Measurements from ENCODE around the gene GAL3ST1. TPM values are rescaled to one million over a fixed set of nuclear protein-coding genes. Genes with fewer than 3 reads are reported as not detected.

GAL3ST1 gene
- total RNA-seq, 1 experiment from 2014 or later, result not detected

DNA sequence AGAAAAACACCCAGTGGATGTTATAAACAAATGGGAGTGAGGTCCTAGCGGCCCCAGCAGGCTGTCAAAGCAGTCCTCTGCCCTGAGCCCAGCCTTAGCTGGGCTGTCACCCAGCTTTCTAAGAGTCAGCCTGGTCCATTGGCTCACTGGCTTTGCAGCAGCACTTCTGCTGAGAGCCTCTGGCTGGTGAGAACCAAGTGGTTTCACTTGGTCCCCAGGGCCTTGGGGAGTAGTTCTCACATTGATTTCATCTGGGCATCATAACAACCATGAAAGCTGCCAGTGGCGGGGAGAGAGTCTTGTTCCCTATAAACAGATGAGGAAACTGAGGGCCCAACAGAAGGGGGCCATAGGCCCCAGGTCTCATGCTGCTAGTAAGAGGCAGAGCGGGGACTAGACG is 39.3 kb downstream of the GAL3ST1 start:
- no peak for DNase-seq (ENCODE audit: low spot score)

DNA sequence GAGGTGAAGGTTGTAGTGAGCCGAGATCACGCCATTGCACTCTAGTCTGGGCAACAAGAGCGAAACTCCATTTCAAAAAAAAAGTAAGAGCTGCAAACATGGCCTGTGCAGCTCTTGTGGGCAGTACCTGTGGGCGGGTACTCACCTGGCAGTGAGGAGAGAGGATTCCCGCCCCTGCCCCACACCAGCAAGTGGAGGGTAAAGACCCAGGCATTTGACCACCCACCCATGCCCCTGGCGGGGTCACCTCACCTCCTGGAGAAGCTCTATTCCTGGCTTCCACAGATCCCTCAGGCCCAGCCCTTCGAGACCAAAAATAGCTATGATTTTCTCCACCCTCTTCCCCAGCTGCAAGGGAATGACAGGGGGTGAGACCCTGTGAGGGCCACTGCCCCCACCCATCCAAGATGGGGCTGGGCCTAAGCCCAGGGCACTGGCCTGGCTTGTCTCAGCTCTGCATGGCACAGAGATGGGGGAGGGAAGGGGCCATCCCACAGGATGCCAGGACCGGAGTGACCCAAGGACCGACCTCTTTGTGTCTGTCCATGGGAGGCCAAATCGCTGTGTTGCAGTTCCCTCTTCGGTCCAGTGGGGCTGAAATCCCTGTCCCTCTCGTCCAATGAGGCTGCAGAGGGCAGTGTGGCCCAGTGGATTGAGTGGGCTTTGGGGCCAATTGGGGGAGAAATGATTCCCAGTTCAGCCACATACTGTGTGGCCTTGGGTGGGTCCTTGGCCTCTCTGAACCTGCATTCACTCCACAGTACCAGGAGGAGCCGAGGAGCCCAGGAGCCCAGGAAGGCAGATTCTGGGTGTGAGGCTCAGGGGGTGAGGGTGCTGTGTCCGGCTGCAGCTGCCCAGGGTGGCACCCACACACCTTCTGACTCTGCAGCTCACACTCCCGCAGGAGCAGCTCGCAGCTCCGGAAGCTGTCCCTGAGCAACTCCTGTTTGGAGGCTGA is 42.5 kb downstream of the GAL3ST1 start:
- no peak for DNase-seq (ENCODE audit: low spot score)

DNA sequence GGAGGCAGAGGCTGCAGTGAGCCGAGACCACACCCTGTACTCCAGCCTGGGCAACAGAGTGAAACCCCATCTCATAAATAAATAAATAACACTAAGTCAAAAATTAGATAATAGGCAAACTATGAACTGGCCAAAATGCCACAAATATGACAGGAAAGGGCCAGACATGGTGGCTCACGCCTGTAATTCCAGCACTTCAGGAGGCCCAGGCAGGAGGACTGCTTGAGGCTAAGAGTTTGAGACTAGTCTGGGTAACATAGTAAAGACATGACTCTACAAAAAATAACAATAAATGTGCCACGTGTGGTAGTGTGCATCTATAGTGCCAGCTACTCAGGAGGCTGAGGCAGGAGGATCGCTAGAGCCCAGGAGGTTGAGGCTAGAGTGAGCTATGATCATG is 47.8 kb downstream of the GAL3ST1 start:
- no peak for DNase-seq (ENCODE audit: low spot score)

DNA sequence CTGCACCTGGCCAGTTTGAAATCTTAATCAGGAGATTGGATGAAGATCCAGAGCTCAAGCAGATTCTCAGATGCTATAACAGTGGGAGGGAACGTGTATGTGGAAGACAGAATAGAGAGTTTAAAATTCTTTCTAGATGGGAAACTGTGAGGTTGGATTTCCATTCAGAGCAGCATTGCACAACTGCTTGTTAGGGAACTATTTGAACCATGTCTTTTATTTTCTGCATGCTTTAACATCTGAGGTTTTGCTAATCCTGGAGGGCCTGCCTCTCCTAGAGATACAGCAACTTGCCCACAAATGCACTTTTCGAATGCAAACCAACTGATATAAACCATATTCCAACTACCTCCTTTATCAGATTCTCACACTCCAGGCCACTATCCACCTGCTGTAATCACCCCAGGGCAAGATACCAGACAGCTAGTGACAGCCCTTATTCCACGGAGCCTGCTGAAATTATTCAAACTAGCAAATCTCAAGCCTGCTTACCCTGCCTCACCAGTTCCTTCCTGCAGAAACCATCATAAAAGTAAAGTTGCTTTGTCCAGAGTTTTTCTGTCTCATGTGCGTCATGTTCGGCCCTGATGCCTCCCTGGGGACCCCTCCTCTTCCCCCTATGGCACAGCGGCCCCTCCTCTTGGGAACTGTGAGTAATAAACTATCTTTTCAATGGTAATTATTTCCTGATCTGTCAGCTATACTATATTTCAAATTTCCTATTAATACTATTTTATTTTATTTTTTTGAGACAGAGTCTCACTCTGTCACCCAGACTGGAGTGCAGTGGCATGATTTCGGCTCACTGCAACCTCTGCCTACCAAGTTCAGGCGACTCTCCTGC is 50.6 kb downstream of the GAL3ST1 start:
- DNase-seq (ENCODE audit: low spot score), result no peak

DNA sequence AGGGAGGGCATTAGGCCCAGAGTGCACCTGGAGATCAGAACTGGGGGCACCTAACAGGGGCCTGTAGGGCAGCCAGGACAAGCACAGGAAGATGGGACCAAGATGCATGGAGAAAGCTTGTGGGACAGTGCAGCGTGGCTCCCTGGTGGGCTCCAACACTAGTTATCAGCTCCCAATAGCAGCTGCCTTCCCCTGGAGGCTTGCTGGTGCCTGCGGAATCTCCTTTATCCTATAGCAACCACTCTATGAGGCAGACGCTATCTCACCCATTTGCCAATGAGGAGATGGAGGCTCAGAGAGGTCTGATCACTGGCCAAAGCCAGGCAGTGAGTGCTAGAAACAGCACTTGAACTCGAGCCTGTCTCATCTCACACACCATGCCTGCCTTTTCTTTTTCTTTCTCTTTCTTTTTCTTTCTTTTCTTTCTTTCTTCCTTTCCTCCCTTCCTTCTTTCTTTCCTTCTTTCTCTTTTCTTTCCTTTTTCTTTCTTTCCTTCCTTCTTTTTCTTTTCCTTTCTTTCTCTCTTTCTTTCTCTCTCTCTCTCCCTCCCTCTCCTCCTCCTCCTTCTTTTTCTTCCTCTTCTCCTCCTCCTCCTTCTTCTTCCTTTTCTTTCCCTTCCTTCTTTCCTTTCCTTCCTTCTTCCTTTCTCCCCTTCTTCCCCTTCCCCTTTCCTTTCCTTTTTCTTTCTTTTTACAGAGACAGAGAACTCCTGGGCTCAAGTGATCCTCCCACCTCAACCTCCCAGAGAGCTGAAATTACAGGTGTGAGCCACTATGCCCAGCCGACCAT is 52.9 kb downstream of the GAL3ST1 start:
- DNase-seq (ENCODE audit: low spot score), result no peak

DNA sequence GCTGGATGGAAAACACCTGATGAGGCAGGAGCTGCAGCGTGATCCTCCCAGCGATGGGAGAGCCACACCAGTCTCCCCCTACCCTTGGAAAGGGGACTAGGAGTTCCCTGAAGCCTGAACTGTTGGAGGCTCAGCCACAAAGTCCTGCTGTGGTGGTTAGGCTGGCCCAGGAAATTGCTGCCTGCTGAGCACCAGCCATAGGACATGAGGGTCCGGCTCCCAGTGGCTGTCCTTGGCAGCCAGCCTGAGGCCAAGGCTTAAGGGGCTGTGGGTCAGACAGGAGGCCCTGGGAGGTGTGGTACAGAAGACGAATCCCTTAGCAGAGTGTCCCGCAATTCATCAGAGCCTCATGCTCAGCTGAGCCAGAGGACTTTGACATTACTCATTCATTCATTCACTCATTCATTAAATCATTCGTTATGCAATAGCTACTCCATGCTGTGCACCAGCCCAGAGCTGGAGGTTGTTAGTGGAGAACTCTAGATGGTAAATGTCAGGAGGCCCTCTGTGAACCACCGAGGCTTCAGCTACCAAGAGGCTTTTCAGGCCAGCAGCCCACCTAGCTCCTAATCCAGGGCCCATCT is 54.5 kb downstream of the GAL3ST1 start:
- no peak for DNase-seq (ENCODE audit: low spot score)

DNA sequence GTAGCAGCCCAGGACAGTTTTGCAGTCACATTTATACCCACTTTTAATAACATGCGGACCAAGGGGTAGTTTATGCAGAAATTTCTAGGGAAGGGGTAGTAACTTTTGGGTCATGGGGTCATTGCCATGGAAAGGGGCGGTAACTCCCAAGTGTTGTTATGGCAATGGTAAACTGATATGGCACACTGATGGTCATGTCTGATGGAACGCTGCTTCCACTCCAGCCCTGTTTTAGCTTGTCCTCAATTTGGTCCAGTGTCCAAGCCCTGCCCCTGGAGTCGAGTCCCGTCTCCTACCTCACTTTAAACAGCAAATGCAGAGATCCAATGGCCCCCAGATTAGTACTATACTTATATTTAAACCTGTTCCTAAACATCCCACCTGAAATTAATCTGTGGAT is 57.7 kb downstream of the GAL3ST1 start:
- DNase-seq (ENCODE audit: low spot score), result no peak

DNA sequence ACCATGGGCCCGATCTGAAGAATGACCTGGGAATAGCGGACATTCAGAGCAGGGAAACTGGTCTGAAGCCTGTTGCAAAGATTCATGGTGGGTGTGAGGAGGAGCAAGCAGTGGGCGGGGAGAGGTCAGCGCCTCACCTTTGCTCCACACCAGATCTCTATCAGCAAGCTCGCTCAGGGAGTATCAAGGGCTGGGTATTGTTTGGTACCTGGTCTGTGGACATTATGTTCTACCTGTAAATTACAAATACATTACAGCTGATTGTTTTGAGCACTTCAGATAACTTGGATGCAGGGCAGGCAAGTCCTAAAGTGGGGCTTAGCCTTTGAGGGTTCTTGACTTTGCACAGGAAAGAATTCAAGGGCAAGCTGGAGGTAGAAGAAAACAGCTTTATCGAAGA is 58.2 kb downstream of the GAL3ST1 start:
- no peak for DNase-seq (ENCODE audit: low spot score)

DNA sequence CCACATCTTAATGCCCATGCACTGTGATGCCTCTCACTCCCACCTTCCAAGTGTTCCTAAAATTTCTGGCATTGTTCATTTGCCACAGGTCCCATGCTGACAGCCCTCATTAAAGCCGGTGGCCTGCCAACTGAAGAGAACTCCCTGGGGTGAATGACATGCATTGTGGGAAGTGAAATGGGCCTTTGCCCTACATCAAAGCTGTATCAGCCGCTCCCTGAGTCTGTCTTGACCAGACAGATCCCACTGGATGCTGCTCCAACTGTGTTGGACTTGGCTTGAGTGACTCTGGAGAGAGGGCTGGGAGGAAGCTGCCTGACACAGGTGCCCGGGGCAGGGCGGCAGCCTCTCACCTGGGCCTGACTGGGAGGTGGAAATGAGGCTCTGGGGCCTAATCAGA is 60.2 kb downstream of the GAL3ST1 start:
- DNase-seq (ENCODE audit: low spot score), result no peak

DNA sequence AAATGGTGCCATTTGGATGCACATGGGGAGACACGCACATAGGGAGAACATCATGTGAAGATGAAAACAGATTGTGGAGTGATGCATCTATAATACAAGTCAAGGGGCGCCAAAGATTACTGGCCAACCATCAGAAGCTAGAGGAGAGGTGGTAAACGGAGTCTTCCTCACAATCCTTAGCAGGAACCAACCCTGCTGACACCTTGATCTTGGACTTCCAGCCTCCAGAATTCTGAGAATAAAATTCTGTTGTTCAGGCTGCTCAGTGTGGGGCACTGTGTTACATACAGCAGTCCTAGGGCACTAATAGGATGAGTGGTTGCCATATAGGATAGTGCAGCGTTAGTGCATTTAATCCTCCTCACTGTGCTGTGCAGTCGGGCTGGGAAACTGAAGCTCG is 61.0 kb downstream of the GAL3ST1 start:
- no peak for DNase-seq (ENCODE audit: low spot score)

DNA sequence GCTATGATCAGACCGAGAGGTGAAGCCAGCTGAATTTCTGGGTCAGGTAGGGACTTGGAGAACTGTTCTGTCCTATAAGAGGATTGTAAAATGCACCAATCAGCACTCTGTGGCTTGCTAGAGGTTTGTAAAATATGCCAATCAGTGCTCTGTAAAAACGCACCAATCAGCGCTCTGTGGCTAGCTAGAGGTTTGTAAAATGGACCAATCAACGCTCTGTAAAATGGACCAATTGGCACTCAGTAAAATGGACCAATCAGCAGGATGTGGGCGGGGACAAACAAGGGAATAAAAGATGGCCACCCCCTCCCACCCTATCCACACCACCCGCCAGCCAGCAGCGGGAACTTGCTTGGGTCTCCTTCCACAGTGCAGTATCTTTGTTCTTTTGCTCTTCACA is 62.6 kb downstream of the GAL3ST1 start:
- DNase-seq (ENCODE audit: low spot score), result no peak

DNA sequence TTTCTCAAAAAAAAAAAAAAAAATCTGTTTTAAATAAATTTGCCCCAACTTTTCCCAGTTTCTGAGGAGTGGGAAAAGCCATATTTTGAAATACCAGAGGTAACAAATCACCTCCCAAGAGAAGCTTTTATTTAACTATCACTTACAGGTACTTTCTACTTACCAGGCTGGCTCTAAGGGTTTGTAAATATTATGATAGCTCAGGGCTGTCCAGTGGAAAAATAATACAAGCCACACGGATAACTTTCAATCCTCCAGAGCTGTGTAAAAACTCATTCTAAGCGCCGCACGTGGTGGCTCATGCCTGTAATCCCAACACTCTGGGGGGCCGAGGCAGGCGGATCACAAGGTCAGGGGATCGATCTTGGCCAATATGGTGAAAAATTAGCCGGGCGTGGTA is 63.4 kb downstream of the GAL3ST1 start:
- no peak for DNase-seq (ENCODE audit: low spot score)

DNA sequence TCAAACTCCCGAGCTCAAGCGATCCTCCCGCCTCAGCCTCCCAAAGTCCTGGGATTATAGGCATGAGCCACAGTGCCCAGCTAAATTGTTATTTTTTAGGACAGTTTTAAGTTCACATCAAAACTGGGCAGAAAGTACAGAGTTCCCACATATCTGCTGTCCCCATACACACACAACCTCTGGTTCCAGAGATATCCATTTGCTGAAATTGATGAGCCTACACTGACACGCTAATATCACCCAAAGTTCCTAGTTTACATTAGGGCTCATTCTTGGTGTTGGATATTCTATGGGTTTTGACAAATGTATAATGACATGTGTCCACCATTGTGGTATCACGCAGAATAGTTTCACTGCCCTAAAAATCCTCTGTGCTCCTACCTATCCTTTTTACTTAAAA is 66.2 kb downstream of the GAL3ST1 start:
- DNase-seq (ENCODE audit: low spot score), result no peak

DNA sequence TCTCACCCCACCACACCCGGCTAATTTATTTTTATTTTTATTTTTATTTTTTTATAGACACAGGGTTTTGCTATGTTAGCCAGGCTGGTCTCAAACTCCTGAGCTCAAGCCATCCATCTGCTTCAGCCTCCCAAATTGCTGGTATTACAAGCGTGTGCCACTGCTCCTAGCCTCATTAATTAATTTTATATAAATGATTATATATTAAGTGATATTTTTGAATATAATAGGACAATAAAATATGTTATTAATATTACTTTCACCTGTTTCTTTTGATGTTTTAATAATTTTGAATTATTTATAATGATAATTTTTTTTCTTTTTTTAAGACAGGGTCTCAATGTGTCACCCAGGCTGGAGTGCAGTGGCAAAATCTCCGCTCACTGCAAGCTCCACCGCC is 66.8 kb downstream of the GAL3ST1 start:
- no peak for DNase-seq (ENCODE audit: low spot score)

DNA sequence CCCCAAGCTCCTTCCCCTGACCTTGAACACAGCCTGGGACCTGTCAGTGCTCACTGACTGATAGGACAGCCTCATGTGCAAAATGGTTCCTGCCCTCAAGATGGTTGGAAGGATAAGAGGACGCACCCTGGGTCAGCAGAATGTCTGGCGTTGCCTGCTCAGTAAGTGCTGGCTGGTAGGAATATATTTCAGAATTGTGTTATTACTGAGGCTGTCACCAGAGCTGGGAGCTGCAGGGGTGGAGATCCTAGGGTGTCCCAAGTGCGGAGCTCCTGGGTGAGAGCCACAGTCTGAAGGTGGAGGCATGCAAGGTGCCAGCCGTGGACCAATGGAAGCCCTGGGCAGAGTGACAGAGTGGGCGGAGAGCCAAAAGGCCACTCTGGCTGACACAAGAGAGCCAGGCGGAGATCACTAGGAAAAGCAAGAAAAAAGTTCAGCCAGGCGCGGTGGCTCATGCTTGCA is 67.9 kb downstream of the GAL3ST1 start:
- DNase-seq (ENCODE audit: low spot score), result no peak

Other genes with a start within 250 kb of the GAL3ST1 start
- gene TBC1D10A, start 247.7 kb downstream of the GAL3ST1 start, total RNA-seq (2014; rRNA removed; shearing (Covaris generic)), result 12.1 and 17.0 TPM in 2 replicates
- 25.1 and 39.8 TPM in 2 replicates for gene SF3A1, start 217.8 kb downstream of the GAL3ST1 start, total RNA-seq (2014; rRNA removed; shearing (Covaris generic))
- gene CCDC157, start 217.7 kb downstream of the GAL3ST1 start, total RNA-seq (2014; rRNA removed; shearing (Covaris generic)), result 1.1 and 1.2 TPM in 2 replicates
- gene RNF215, start 187.3 kb downstream of the GAL3ST1 start, total RNA-seq (2014; rRNA removed; shearing (Covaris generic)), result 9.9 and 15.6 TPM in 2 replicates
- gene SEC14L2, start 177.6 kb downstream of the GAL3ST1 start, total RNA-seq (2014; rRNA removed; shearing (Covaris generic)), result 5.4 and 11.8 TPM in 2 replicates
- 16.6 and 17.1 TPM in 2 replicates for gene MTFP1, start 148.9 kb downstream of the GAL3ST1 start, total RNA-seq (2014; rRNA removed; shearing (Covaris generic))
- not detected in 2 replicates for gene SEC14L3, start 102.6 kb downstream of the GAL3ST1 start, total RNA-seq (2014; rRNA removed; shearing (Covaris generic))
- not detected in 2 replicates for gene SEC14L4, start 69.0 kb downstream of the GAL3ST1 start, total RNA-seq (2014; rRNA removed; shearing (Covaris generic))
- gene SEC14L6, start 27.9 kb downstream of the GAL3ST1 start, total RNA-seq (2014; rRNA removed; shearing (Covaris generic)), result not detected in 2 replicates
- 72.1 and 77.8 TPM in 2 replicates for gene PES1, start 17.2 kb upstream of the GAL3ST1 start, total RNA-seq (2014; rRNA removed; shearing (Covaris generic))
- 6.1 and 6.6 TPM in 2 replicates for gene TCN2, start 32.5 kb upstream of the GAL3ST1 start, total RNA-seq (2014; rRNA removed; shearing (Covaris generic))
- gene SLC35E4, start 61.1 kb upstream of the GAL3ST1 start, total RNA-seq (2014; rRNA removed; shearing (Covaris generic)), result 8.1 and 9.1 TPM in 2 replicates
- 2.7 and 4.7 TPM in 2 replicates for gene DUSP18, start 93.2 kb upstream of the GAL3ST1 start, total RNA-seq (2014; rRNA removed; shearing (Covaris generic))
- gene OSBP2, start 120.2 kb upstream of the GAL3ST1 start, total RNA-seq (2014; rRNA removed; shearing (Covaris generic)), result 4.7 and 6.5 TPM in 2 replicates

All from A172 (cell line).